H1 (cell line): Measurements from ENCODE around the gene ZBTB46. TPM values are rescaled to one million over a fixed set of nuclear protein-coding genes. Genes with fewer than 3 reads are reported as not detected.
"Not testable (repeated sequence)": the region's sequence is repeated elsewhere in the genome, so short reads cannot be mapped to it uniquely, and the experiment has no call there.

Source experiments
- CTCF ChIA-PET: fragments of 300-600 bp; sonication (Branson Sonifier 250); formaldehyde crosslinking; loops from one replicate; lab custom pipeline; 2021; ENCODE audit not compliant: partially characterized antibody; lab: Charles Lee
- POLR2A ChIA-PET: fragments of 300-600 bp; sonication (Branson Sonifier 250); formaldehyde crosslinking; loops from one replicate; lab custom pipeline; 2021; ENCODE audit warnings: inconsistent platforms; ENCODE audit not compliant: partially characterized antibody; lab: Charles Lee
- DNase-seq, 2 experiments: peaks; one replicate each; pipeline versions ENCODE4 v3.0.0 to v3.0.0-alpha.2; 2010 to 2022; ENCODE audit warnings: low spot score in 2 of 2, low read depth in 1 of 2, mixed read lengths in 1 of 2
- FAIRE-seq: peaks from 2 replicates; lab custom pipeline; 2011; peaks lifted over from hg19 to GRCh38; lab: Jason Lieb, UNC
- H2AFZ ChIP-seq: 2 replicates; pipeline ENCODE4 v1.8.1; 2012; ENCODE audit warnings: low read length, inconsistent platforms
- H2AK5ac ChIP-seq: 2 replicates; pipeline ENCODE4 v1.6.1; 2013; ENCODE audit warnings: low read depth, low read length
- H2BK120ac ChIP-seq: replicated peaks from 2 replicates; pipeline ENCODE3; 2013; ENCODE audit warnings: low read depth, low read length, inconsistent platforms
- H2BK12ac ChIP-seq: 2 replicates; pipeline ENCODE4 v1.6.1; 2013; ENCODE audit warnings: low read depth, low read length
- H2BK15ac ChIP-seq: 2 replicates; pipeline ENCODE4 v1.6.1; 2013; ENCODE audit warnings: low read length
- H2BK20ac ChIP-seq: 2 replicates; pipeline ENCODE4 v1.6.1; 2013; ENCODE audit warnings: low read length
- H2BK5ac ChIP-seq: 2 replicates; pipeline ENCODE4 v1.6.1; 2013; ENCODE audit warnings: low read depth, low read length
- H3K14ac ChIP-seq: 2 replicates; pipeline ENCODE4 v1.6.1; 2013; ENCODE audit warnings: inconsistent platforms; ENCODE audit not compliant: insufficient read length
- H3K18ac ChIP-seq: 2 replicates; pipeline ENCODE4 v1.6.1; 2013; ENCODE audit warnings: low read length; ENCODE audit errors: extremely low read depth
- H3K23ac ChIP-seq: 2 replicates; pipeline ENCODE4 v1.6.1; 2013; ENCODE audit warnings: inconsistent platforms; ENCODE audit not compliant: insufficient read length
- H3K23me2 ChIP-seq: 2 replicates; pipeline ENCODE4 v1.6.1; 2013; ENCODE audit warnings: low read depth, low read length
- H3K27ac ChIP-seq: 2 replicates; pipeline ENCODE4 v1.6.1; 2011; ENCODE audit warnings: low read depth, low read length, inconsistent platforms
- H3K27me3 ChIP-seq, 4 experiments: replicated peaks in 1 of 4; 1 replicate in 1 of 4; 2 replicates in 3 of 4; pipeline versions ENCODE4 v1.6.1 to v1.8.1; 2011 to 2013; ENCODE audit warnings: low read length in 3 of 4, mild to moderate bottlenecking in 3 of 4, inconsistent platforms in 2 of 4, mixed read lengths in 2 of 4, moderate library complexity in 1 of 4; ENCODE audit not compliant: control insufficient read depth in 3 of 4, insufficient read depth in 3 of 4; ENCODE audit errors: extremely low read depth in 1 of 4
- H3K36me3 ChIP-seq, 4 experiments: 2 replicates each; pipeline versions ENCODE4 v1.6.1 to v1.8.1; 2011 to 2013; ENCODE audit warnings: mild to moderate bottlenecking in 4 of 4, low read length in 3 of 4, moderate library complexity in 2 of 4, control low read depth in 1 of 4, inconsistent platforms in 1 of 4; ENCODE audit not compliant: insufficient read depth in 4 of 4, control insufficient read depth in 2 of 4
- H3K4ac ChIP-seq: replicated peaks from 2 replicates; pipeline ENCODE3; 2013; ENCODE audit warnings: low read length, low read depth, mixed read lengths, inconsistent platforms; ENCODE audit not compliant: insufficient read length
- H3K4me1 ChIP-seq, 4 experiments: replicated peaks in 1 of 4; 1 replicate in 1 of 4; 2 replicates in 3 of 4; pipeline versions ENCODE4 v1.6.1 to v1.8.1; 2011 to 2013; ENCODE audit warnings: low read length in 3 of 4, inconsistent platforms in 2 of 4, mixed read lengths in 1 of 4; ENCODE audit not compliant: insufficient read depth in 4 of 4, control insufficient read depth in 3 of 4
- H3K4me2 ChIP-seq, 2 experiments: 2 replicates each; pipeline versions ENCODE4 v1.6.1 to v1.8.1; 2011 to 2013; ENCODE audit warnings: low read depth in 2 of 2, low read length in 2 of 2, control low read depth in 1 of 2, inconsistent platforms in 1 of 2, mild to moderate bottlenecking in 1 of 2; ENCODE audit not compliant: insufficient read depth in 1 of 2
- H3K4me3 ChIP-seq, 4 experiments: fragments of 200-600, 300-600 bp in 1 of 4; sonication (generic), shearing (Covaris generic), sonication (Bioruptor Twin) in 1 of 4; 2 replicates each; pipeline versions ENCODE4 v1.5.1 to v1.8.1; 2011 to 2016; ENCODE audit warnings: low read length in 4 of 4, low read depth in 3 of 4, control low read depth in 2 of 4, inconsistent platforms in 2 of 4, mild to moderate bottlenecking in 2 of 4, mixed read lengths in 1 of 4, moderate library complexity in 1 of 4; ENCODE audit not compliant: insufficient read depth in 2 of 4; ENCODE audit errors: extremely low read depth in 1 of 4
- H3K56ac ChIP-seq: replicated peaks from 2 replicates; pipeline ENCODE3; 2013; ENCODE audit warnings: low read depth, mild to moderate bottlenecking, mixed read lengths, low read length, inconsistent platforms; ENCODE audit not compliant: insufficient read length
- H3K79me1 ChIP-seq: 2 replicates; pipeline ENCODE4 v1.6.1; 2013; ENCODE audit warnings: low read depth, low read length, control low read depth
- H3K79me2 ChIP-seq, 2 experiments: 2 replicates each; pipeline versions ENCODE4 v1.6.1 to v1.8.1; 2012 to 2013; ENCODE audit warnings: low read length in 2 of 2, mild to moderate bottlenecking in 2 of 2, inconsistent platforms in 1 of 2; ENCODE audit not compliant: insufficient read depth in 2 of 2, control insufficient read depth in 1 of 2
- H3K9ac ChIP-seq, 4 experiments: replicated peaks in 1 of 4; 1 replicate in 1 of 4; 2 replicates in 3 of 4; pipeline versions ENCODE4 v1.6.1 to v1.8.1; 2011 to 2013; ENCODE audit warnings: low read depth in 3 of 4, low read length in 3 of 4, control low read depth in 2 of 4, mild to moderate bottlenecking in 2 of 4, moderate library complexity in 2 of 4, inconsistent platforms in 1 of 4; ENCODE audit errors: extremely low read depth in 1 of 4
- H3K9me3 ChIP-seq, 2 experiments: 2 replicates each; pipeline versions ENCODE4 v1.6.1 to v1.8.1; 2012 to 2013; ENCODE audit warnings: mild to moderate bottlenecking in 2 of 2, moderate library complexity in 2 of 2, control low read depth in 1 of 2, inconsistent platforms in 1 of 2, low read depth in 1 of 2, low read length in 1 of 2, mixed read lengths in 1 of 2; ENCODE audit not compliant: insufficient read depth in 2 of 2
- H4K20me1 ChIP-seq, 2 experiments: replicated peaks in 1 of 2; 2 replicates each; pipeline versions ENCODE3 to v1.8.1; 2011 to 2013; ENCODE audit warnings: inconsistent platforms in 2 of 2, low read length in 2 of 2, mild to moderate bottlenecking in 1 of 2; ENCODE audit not compliant: insufficient read depth in 2 of 2, control insufficient read depth in 1 of 2
- H4K5ac ChIP-seq: 2 replicates; pipeline ENCODE4 v1.6.1; 2013; ENCODE audit warnings: low read length, low read depth, mixed read lengths, inconsistent platforms; ENCODE audit not compliant: insufficient read length
- H4K8ac ChIP-seq: 2 replicates; pipeline ENCODE4 v1.8.0; 2013; ENCODE audit warnings: mild to moderate bottlenecking, moderate library complexity, low read length, inconsistent platforms; ENCODE audit not compliant: insufficient read depth; ENCODE audit errors: extremely low read depth
- H4K91ac ChIP-seq: replicated peaks from 2 replicates; pipeline ENCODE3; 2013; ENCODE audit warnings: low read length, mixed read lengths, inconsistent platforms; ENCODE audit not compliant: insufficient read length
- WGBS, 2 experiments: shearing (Covaris generic) in 1 of 2; methylation state at CpG; one replicate each; pipeline versions ENCODE4 v1.1.6 to v1.1.7; 2013 to 2015; ENCODE audit warnings: low lambda C conversion rate in 2 of 2, mixed read lengths in 2 of 2, inconsistent platforms in 1 of 2, low coverage in 1 of 2, missing lambda C conversion rate in 1 of 2; ENCODE audit not compliant: insufficient replicate concordance in 2 of 2, insufficient coverage in 1 of 2, insufficient read length in 1 of 2; ENCODE audit errors: extremely low coverage in 1 of 2, missing lambda C conversion rate in 1 of 2; 5-methylcytosine and 5-hydroxymethylcytosine counted together
- polyA plus RNA-seq, 7 experiments: library from polyadenylated mRNA; depleted of rRNA in 3 of 7; stranded (reverse) in 5 of 7; unstranded in 2 of 7; fragments of >200 nt in 5 of 7; fragments of 200-250 nt in 2 of 7; gene quantifications; 1 replicate in 5 of 7; 2 replicates in 1 of 7; 4 replicates in 1 of 7; pipeline versions ENCODE4 v1.2.1 to v1.2.3, GENCODE V29; 2011 to 2013; ENCODE audit warnings: missing spikeins in 2 of 7, mixed read lengths in 2 of 7
- total RNA-seq: library from RNA; stranded (reverse); fragmentation: NEBNext Ultra II Directional; extraction: Animal tissue kit (Norgen Biotek cat#: 25700); gene quantifications from 2 replicates; pipeline ENCODE4 v1.2.1, GENCODE V29; 2021

Gene ZBTB46
- total and polyA plus RNA-seq, 2 of the 8 experiments (the other 6 are each of a cell fraction or from before 2014, with no cell fraction given): 6.4 to 22.4 TPM

DNA sequence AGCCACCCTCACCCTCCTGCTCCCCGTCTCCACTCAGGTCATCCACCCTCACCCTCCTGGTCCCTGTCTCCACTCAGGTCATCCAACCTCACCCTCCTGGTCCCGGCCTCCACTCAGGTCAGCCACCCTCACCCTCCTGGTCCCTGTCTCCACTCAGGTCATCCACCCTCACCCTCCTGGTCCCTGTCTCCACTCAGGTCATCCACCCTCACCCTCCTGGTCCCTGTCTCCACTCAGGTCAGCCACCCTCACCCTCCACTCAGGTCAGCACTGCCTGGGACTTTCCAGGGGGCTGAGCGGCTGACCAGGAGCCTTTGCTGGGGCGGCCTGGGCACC, 22.6 kb upstream of the ZBTB46 start:
- not testable (repeated sequence) for H3K4me2 ChIP-seq
- POLR2A ChIA-PET: interaction anchor here (0.8 to 4.9 kb wide), 3 partner anchors 12 to 161 kb away, joined by 3 to 34 read pairs (median 4); partner anchors contain the start of gene TPD52L2

More for the DNA sequence above, 22.6 kb upstream of the ZBTB46 start:
- CTCF ChIA-PET: interaction anchor here (1.0 to 3.1 kb wide), 3 partner anchors 17 to 120 kb away, joined by 3 to 8 read pairs (median 5); no protein-coding TSS in a partner anchor
- not testable (repeated sequence) for H3K79me1 ChIP-seq, H3K9me3 ChIP-seq, H3K14ac ChIP-seq, H3K56ac ChIP-seq, H2AFZ ChIP-seq, H3K79me2 ChIP-seq, H3K4me3 ChIP-seq, H3K9ac ChIP-seq, H2BK120ac ChIP-seq, H3K27me3 ChIP-seq, DNase-seq, H3K36me3 ChIP-seq, H3K23ac ChIP-seq, H4K20me1 ChIP-seq, FAIRE-seq, H4K8ac ChIP-seq, H3K23me2 ChIP-seq
- peak overlapping the region; percentile 93 for H3K18ac ChIP-seq
- peak overlapping the region; percentile 93 for H2BK5ac ChIP-seq
- H2BK12ac ChIP-seq: peak overlapping the region; percentile 94; the same call in 1 of the 2 replicates
- H2BK20ac ChIP-seq: peak overlapping the region; percentile 82; the same call in 1 of the 2 replicates
- H3K4ac ChIP-seq: peak overlapping the region; percentile 57
- H2BK15ac ChIP-seq: peak overlapping the region; percentile 98; the same call in 1 of the 2 replicates
- peaks cover 0 to 38% (median 32%) of the 10 kb centered on the region in 4 experiments; a peak in 6 of 7 replicates for H3K4me1 ChIP-seq
- H3K27ac ChIP-seq: peak overlapping the region; percentile 17; the same call in 1 of the 2 replicates
- peak overlapping the region; percentile 97; the same call in 1 of the 2 replicates for H2AK5ac ChIP-seq
- 93% methylated on average over 4 of the region's 4 CpGs; no CpG with 5 or more reads in 1 of the 2 experiments for WGBS, 2 experiments
- H4K91ac ChIP-seq: peak overlapping the region; percentile 63
- H4K5ac ChIP-seq: peak overlapping the region; percentile 6
